HepG2 (cell line): ENCODE measurements around the gene CALN1. TPM values are rescaled to one million over a fixed set of nuclear protein-coding genes. Genes with fewer than 3 reads are reported as not detected.

Experiments used
- ATAC-seq: fragments of 200-7000 bp; cut with Tn5 transposase; 3 replicates; pipeline ENCODE4 v1.9.1; 2020; ENCODE audit warnings: mild to moderate bottlenecking, moderate library complexity
- BruUV-seq: library from RNA; stranded (reverse); fragments of 400-500 nt; replicated peaks from 2 replicates; lab custom pipeline; 2021; lab: Mats Ljungman, UMichigan
- CTCF ChIA-PET: fragments of 300-600 bp; formaldehyde crosslinking; extraction: SDS; loops from one replicate; lab custom pipeline; 2021; ENCODE audit warnings: low total read pairs, inconsistent platforms, low intra/inter-chr PET ratio; lab: Yijun Ruan, JAX
- POLR2A ChIA-PET: fragments of 350-600 bp; sonication (Branson Sonifier 250); formaldehyde crosslinking; loops from one replicate; lab custom pipeline; 2020; ENCODE audit warnings: antibody characterized with exemption, inconsistent platforms; lab: Yijun Ruan, JAX
- DNase-seq: peaks from one replicate; pipeline ENCODE4 v3.0.0-alpha.2; 2015; ENCODE audit warnings: low spot score
- FAIRE-seq: peaks from 3 replicates; lab custom pipeline; 2011; peaks lifted over from hg19 to GRCh38; lab: Jason Lieb, UNC
- H2AFZ ChIP-seq: one replicate; pipeline ENCODE4 v1.6.1; 2011; ENCODE audit warnings: low read length, inconsistent platforms
- H3K27ac ChIP-seq: fragments of 300-600 bp; 3 replicates; pipeline ENCODE4 v1.8.0; 2011; ENCODE audit warnings: mixed run types, mild to moderate bottlenecking, mixed read lengths, low read length, inconsistent platforms; ENCODE audit not compliant: insufficient read depth; ENCODE audit errors: extremely low read length
- H3K27me3 ChIP-seq, 2 experiments: fragments of 200-600 bp in 1 of 2; 2 replicates in 1 of 2; 3 replicates in 1 of 2; pipeline versions ENCODE4 v1.6.0 to v1.8.0; 2011; ENCODE audit warnings: low read length in 2 of 2, mild to moderate bottlenecking in 2 of 2, moderate library complexity in 2 of 2, inconsistent platforms in 1 of 2; ENCODE audit not compliant: insufficient read depth in 2 of 2, control insufficient read depth in 1 of 2
- H3K36me3 ChIP-seq, 2 experiments: fragments of 200-600 bp in 1 of 2; replicated peaks in 1 of 2; 2 replicates in 1 of 2; 3 replicates in 1 of 2; pipeline versions ENCODE4 v1.5.1 to v1.8.0; 2011; ENCODE audit warnings: low read length in 2 of 2, inconsistent platforms in 1 of 2; ENCODE audit not compliant: insufficient read depth in 2 of 2, control insufficient read depth in 1 of 2
- H3K4me1 ChIP-seq: 2 replicates; pipeline ENCODE4 v1.5.1; 2012; ENCODE audit warnings: low read length, inconsistent platforms; ENCODE audit not compliant: insufficient read depth
- H3K4me2 ChIP-seq: 2 replicates; pipeline ENCODE4 v1.6.0; 2011; ENCODE audit warnings: low read depth, low read length, inconsistent platforms
- H3K4me3 ChIP-seq, 3 experiments: fragments of 200-600 bp in 1 of 3; sonication (generic), shearing (Covaris generic) in 1 of 3; replicated peaks in 1 of 3; 2 replicates each; pipeline ENCODE4 v1.5.1; 2011 to 2016; ENCODE audit warnings: low read length in 3 of 3, inconsistent platforms in 2 of 3, low read depth in 2 of 3, mild to moderate bottlenecking in 2 of 3, control low read depth in 1 of 3, mixed read lengths in 1 of 3; ENCODE audit not compliant: insufficient read depth in 1 of 3
- H3K79me2 ChIP-seq: one replicate; pipeline ENCODE4 v1.6.1; 2011; ENCODE audit warnings: low read length, inconsistent platforms; ENCODE audit not compliant: insufficient read depth
- H3K9ac ChIP-seq: 2 replicates; pipeline ENCODE4 v1.6.0; 2011; ENCODE audit warnings: mild to moderate bottlenecking, low read depth, low read length, inconsistent platforms; ENCODE audit not compliant: insufficient read depth
- H3K9me3 ChIP-seq: 2 replicates; pipeline ENCODE4 v1.5.1; 2012; ENCODE audit warnings: mild to moderate bottlenecking, low read length
- H4K20me1 ChIP-seq: 2 replicates; pipeline ENCODE4 v1.6.0; 2011; ENCODE audit warnings: inconsistent platforms, mild to moderate bottlenecking, low read length, moderate library complexity; ENCODE audit not compliant: insufficient read depth
- GPN1 ChIP-seq: sonication (generic); formaldehyde crosslinking; IDR thresholded peaks from 2 replicates; pipeline ENCODE4 v1.5.1; 2020; ENCODE audit warnings: missing genetic modification reagents, borderline replicate concordance
- ZBTB40 ChIP-seq, 2 experiments: fragments of 450-650 bp in 1 of 2; sonication (generic) in 1 of 2; formaldehyde crosslinking in 1 of 2; IDR thresholded peaks; 2 replicates each; pipeline versions ENCODE4 v1.6.1 to v1.8.0; 2016 to 2022; ENCODE audit warnings: antibody characterized with exemption in 1 of 2, mild to moderate bottlenecking in 1 of 2, missing genetic modification reagents in 1 of 2
- WGBS: methylation state at CpG from one replicate; pipeline ENCODE4 v1.1.6; 2017; ENCODE audit warnings: low lambda C conversion rate; 5-methylcytosine and 5-hydroxymethylcytosine counted together
- in situ Hi-C: cut with HindIII; loops from 2 replicates; pipeline ENCODE4 v1.10.0; 2017; ENCODE audit warnings: low pct_unique_long_range_greater_than_20kb; ENCODE audit not compliant: extremely low pct_ligation_motif_present
- intact Hi-C: fragments of 100-400 bp; cut with micrococcal nuclease; formaldehyde crosslinking; loops from one replicate; pipeline ENCODE4 v1.10.0; 2022; ENCODE audit not compliant: unreplicated experiment
- polyA plus RNA-seq, 8 experiments: library from polyadenylated mRNA; depleted of rRNA in 3 of 8; stranded (reverse) in 7 of 8; unstranded in 1 of 8; fragments of >200 nt; fragmentation: Illumina TruSeq in 4 of 8; extraction: Trizol in 4 of 8; gene quantifications; 2 replicates each; pipeline versions ENCODE4 v1.2.1 to v1.2.3, GENCODE V29; 2011 to 2016; ENCODE audit warnings: low read depth in 4 of 8, missing spikeins in 1 of 8, mixed read lengths in 1 of 8; ENCODE audit not compliant: insufficient read depth in 1 of 8
- total RNA-seq, 5 experiments: library from RNA; depleted of rRNA; stranded (reverse); fragments of >200 nt; fragmentation: Illumina TruSeq; extraction: Trizol; gene quantifications; 2 replicates each; pipeline ENCODE4 v1.2.3, GENCODE V29; 2016; ENCODE audit warnings: low read depth in 1 of 5

CALN1 gene
- total and polyA plus RNA-seq, 2 of the 13 experiments (the other 11 are each of a cell fraction or from before 2014, with no cell fraction given): not detected

GRCh38 chr7:72316148-72316547 is 96.0 kb downstream of the CALN1 start:
- no peak for DNase-seq
- no peak for ATAC-seq
- H3K9me3 ChIP-seq: no peaks in the 10 kb centered on the region
- ChIA-PET CTCF (no interaction called here), POLR2A (no interaction called here)
- no TSS peak for BruUV-seq
- H4K20me1 ChIP-seq: no peaks in the 10 kb centered on the region
- H3K4me3 ChIP-seq: no peak overlapping the region
- TF ChIP-seq ZBTB40 (IDR thresholded peaks at IDR 0.05) (peak; percentile 96), ZBTB40 (CRISPR knock-in tag; IDR thresholded peaks at IDR 0.05) (no peak), GPN1 (CRISPR knock-in tag) (no peak)
- peaks cover 0 to 7% of the 10 kb centered on the region in 2 experiments; a peak in 1 of 5 replicates for H3K27me3 ChIP-seq
- no peaks in the 10 kb centered on the region for H3K79me2 ChIP-seq
- no peak overlapping the region for H3K9ac ChIP-seq
- no peaks in the 10 kb centered on the region for H3K4me1 ChIP-seq
- no peak for FAIRE-seq
- in situ Hi-C loops (no loop called here), intact Hi-C loops (no loop called here)
- H3K27ac ChIP-seq: no peak overlapping the region
- no peak overlapping the region for H3K4me2 ChIP-seq
- H3K36me3 ChIP-seq: no peaks in the 10 kb centered on the region
- H2AFZ ChIP-seq: no peak overlapping the region
- WGBS: 1% methylated on average over 6 of the region's 6 CpGs
